Eye (tissue), 1 donor: ENCODE measurements around the gene INTS11.

Experiments
- DNase-seq: peaks from one replicate; pipeline ENCODE4 v3.0.0-alpha.2; 2015

Gene INTS11

DNA sequence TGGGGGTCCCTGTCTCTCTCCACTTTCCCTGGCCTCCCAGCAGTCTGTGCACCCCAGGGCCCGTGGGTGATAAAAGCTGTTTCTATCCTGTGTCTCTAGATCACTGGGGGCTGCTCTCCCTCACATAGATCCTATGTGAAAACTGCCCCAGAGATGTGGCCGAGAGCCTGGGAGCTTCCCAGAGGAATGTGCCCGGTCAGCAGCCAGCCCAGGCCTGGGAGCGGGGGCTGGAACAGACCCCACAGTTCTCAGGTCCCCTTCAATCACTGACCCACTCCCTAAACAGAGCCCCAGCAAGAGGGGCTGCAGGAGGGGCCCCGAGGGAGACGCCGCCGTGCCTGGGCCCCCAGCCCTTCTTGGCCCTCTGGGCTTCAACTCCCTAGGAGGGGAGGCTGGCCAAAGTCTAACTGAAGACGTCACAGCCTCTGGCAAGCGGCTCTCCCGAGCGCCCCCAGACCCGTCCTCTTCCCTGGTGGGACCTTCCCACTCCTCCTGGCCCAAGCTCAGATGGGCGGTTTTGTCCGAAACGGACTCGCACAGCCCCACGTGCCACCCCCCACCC, 33.5 kb upstream of the INTS11 start:
- DNase-seq: peak; percentile 70

GRCh38 chr1:1356796-1357401, 32.4 kb upstream of the INTS11 start:
- peak; percentile 52 for DNase-seq

GRCh38 chr1:1356166-1356795, 31.8 kb upstream of the INTS11 start:
- DNase-seq: no peak

DNA sequence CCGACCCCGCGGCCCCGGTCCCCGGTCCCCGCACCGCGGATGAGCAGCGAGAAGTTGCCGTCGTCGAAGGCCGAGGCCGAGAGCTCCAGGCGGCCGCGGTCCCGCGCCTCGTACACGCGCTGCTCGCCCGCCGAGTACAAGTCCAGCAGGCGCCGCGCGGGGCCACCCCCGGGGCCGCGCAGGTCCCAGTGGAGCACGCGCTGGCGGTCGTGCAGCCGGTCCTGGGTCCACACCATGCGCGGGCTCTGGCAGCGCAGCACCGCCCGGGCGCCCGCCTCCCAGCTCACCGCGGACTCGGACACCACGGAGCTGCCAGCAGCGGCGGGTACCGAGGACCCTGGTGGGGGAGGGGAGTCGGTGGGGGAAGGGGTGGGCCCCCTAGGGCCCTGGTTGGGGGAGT, 31.0 kb upstream of the INTS11 start:
- peak; percentile 69 for DNase-seq

DNA sequence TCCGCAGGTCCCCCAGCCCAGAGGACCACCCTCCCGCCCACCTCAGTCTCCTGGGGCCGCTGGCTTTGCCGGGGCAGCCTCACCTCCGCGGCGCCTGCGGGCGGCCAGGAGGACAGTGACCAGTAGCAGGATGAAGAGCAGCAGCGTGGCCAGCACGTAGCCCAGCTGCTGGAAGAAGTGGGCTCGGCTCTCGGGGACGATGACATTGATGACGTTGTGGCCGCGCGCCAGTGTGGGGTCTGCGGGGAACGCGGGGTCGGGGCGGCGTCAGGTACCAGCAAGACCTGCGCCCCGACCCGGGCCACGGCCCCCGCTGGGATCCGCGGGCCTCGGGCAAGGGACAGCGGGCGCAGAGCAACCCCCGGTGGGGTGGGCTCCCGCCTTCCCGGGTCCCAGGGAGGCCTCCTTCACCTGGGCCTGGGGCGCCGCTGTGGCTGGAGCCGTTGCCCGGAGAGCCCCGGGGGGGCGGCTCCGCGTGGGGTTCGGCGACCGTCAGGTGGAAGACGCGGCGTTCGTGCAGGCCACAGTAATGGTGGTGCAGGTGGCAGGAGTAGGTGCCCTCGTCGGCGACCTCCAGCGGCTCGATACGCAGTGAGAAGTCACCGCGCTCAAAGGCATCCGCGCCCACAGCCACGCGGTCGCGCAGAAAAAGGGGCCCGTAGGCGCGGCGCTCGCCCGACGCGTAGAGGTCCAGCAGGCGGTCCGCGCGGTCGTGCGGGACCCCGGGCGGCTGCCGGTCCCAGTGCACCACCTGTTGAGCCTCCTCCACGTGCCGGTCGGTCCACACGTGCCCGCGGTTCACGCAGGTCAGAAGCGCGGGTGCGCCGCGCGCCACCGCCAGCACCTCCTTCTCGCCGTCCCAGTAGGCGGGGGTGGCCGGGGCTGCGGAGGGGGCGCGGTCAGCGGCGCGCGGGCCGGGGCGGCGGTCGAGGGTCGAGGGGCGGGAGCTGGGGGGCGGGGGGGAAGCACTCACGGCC, 30.1 kb upstream of the INTS11 start:
- DNase-seq: no peak

GRCh38 chr1:1353389-1354151, 29.1 kb upstream of the INTS11 start:
- no peak for DNase-seq

DNA sequence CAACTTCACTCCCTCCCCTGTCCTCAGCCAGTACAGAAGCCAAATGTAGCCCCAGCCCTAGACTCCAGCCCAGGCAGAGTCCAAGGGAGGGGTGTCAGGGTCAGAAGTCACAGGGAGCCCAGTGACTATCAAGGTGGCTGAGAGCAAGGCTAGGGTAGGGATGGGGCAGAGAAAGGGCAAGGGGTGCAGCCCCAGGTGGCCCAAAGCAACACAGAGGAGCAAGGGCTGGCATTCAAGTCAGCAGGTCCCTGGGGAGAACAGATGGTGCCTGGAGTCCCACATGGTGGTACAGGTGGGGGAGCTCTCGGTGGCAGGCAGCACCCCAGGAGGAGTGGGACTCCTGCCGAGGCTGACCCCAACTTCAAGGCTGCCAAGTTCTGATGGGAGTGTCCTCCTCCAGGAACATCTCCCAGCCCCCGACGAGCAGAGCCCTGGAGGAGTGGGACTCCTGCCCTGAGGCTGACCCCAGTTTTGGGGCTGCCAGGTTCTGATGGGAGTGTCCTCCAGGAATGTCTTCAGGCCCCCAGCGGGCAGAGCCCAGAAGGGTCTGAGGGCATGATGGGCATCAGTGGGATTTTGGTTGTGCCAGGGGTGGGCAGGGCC, 28.4 kb upstream of the INTS11 start:
- DNase-seq: no peak

GRCh38 chr1:1351511-1352427, 27.3 kb upstream of the INTS11 start:
- peak; percentile 50 for DNase-seq

DNA sequence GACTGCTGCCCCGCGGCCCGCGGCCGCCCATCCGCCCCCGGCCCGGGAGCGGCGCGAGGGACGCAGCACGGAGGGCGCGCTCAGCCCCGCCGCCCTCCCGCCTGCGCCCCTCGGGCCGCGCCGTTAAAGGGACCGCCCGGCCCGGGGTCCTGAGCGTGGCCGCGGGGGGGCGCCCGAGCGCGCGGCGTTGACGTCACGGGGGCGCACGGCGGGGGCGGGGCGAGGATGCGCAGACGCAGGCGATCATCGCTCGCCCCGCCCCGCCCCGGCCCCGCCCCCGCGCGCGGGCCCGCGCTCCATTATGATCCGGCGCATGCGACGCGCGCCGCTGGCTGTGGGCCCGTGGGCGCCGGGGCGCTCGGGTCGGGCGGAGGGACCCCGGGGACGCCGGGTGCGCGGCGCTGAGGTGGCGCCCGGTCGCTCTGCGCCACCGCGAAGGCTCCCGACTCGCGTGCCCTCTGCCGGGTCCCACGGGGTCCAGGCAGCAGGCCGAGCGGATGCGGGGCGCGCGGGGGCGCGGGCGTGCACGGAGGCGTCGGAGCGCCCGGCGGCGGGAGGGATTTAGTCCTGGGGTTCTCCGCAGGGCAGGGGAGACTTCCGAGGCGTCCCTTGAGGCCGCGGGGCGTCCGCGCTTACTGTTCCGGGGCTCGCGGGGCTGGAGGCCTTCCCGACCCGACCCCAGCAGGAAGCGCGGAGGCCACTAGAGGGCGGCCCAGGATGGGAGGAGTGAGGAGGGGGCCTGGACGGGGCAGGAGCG, 25.0 kb upstream of the INTS11 start, which contains the start of gene DVL1:
Gene DVL1, minus strand, starts transcription at position 163 of the 757 bp plus-strand sequence. CDS start 353 bp downstream, outside the sequence.
- DNase-seq: peak; percentile 93

DNA sequence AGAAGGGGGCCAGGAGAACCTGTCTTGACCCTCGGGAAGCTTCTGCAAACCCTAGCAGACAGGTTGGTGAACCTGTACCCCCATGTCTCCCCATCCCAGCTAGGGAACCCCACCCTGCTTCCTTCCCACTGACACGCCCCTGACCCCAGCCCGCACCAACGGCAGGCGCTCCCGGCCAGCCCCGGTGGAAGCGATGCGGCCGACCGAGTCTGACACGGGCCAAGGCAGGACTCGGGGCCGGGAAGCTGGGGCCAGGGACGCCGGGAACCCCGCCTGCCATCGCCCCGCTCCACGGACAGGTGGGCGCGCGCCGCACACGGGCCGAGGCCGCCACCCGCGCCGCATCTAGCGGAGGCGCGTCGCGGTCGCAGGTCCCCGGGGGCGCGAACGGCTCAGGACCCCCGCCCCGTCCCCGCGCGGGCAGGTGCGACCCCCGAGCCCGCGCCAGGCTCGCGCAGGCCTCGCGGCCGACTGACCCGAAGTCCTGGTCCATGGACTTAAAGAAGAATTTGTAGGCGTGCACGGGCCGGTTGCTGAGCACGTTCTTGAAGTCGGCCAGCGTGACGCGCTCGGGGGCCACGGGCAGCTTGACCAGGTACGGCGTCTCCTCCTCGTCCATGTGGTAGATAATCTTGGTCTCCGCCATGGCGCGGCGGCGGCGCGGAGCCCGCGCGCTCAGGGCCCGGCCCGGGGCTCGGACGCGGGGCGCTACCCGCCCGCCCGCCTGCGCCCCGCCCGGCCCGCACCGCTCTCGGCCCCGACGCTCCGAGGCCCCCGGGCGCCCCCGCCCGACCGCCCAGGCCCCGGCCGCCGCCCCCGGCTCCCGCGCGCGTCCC, 24.2 kb upstream of the INTS11 start:
- peak; percentile 60 for DNase-seq

DNA sequence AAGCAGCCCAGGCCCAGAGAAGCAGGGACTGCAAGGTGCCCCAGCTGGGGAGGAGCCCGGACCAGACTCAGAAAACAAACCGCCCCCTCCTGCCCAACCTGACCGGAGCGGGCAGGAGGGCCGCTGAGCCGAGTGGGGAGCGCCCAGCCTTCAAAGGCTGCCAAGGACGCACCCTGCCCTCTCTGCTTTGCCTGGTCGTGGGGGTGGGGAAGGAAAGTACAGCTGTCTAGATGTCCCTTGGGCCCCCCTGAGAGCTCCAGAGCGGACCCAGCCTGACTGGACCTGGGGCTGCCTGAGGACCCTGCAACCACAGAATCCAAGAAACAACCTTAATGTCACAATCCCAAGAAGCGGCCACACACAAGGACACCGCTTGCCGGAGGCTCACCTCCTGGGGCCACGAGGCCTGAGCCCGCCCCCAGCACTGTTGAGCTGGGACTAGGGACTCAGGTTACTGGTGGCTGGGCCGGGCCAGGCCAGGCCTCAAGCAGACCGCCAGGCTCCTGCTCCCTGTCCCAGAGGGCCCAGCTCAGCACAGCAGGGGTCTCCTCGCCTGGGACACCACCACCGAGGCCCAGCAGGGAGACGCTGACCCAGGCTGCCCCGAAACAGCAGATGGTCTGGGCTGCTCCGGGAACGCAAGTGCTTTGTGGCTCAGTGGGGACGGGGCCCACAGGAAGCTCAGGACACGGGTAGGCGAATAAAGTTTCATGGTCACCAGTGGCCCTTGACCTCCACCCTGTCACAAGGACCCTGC, 23.4 kb upstream of the INTS11 start:
- peak; percentile 28 for DNase-seq

DNA sequence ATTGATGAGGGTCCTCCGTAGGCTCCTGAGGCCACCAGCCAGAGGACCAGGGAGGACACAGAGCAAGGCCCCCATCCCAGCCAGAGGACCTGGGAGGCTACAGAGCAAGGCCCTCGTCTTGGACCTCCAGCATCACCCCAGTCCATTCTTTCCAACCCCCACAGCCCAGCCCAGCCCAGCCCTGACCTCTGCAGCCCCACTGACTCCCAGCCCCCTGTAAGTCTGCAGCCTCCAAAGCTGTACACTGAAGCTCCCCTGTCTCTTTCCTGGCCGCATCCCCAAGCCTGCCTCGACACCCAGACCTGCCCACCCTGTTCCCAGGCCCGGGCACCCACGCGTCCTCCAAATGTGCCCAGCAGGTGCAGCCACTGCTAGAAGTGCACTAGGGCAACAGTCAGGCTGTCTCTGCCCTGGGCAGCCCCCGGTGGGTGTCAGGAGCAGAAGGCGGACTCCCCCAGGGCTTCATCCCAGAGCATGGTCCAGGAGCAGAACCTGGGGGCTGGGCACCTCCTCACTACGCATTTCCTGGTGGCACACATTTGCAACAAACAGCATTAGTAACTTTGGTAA, 22.7 kb upstream of the INTS11 start:
- DNase-seq: no peak

- DNase-seq: no peak
Measured at GRCh38 chr1:1346501-1346890, 22.0 kb upstream of the INTS11 start.

DNA sequence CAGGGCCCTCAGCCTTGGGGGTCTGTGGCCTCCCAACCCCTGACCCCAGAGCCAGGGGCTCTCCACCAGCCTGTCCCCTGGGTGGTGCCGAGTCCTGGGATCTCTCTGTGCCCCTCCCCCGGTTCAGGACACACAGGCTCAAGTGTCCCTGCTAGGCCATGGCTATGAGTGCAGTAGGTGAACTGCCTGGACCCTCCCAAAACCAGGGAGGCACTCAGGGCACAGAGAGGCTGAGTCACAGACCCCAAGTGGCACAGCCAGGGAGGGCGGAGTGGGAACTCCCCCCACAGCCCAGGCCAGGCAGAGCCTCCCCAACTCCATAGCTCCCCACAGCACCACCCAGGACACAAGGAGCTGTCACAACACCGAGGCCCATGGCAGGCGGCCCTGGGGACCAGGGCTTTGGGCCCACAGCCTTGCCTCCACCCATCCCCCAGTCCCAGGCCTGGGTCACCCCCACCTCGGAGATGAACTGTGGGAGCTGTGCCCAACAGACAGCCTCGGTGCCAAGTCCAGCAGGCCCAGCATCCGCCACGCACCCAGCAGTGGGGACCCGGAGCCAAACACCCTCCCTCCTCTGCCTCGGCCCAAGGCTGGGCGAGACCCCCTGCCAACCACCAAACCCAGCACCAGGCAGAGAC, 21.5 kb upstream of the INTS11 start:
- no peak for DNase-seq

DNA sequence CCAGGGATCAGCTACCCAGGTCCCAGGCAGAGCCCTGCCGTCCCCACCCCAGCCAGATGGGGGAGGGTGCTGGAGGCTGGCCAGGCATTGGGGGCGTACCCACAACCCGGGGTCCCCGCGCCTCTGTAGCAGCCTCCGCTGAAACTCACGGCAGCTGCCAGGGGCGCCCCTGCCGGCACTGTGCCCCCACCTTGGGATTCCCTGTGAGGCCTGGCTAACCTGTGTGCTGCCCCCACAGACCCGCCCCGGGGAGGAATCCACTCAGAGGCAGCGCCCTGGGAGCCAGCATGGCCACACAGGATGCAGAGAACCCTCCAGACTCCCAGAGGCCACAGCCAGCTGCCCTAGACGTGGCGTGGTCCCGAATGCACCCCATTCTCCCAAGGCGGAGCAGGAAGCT, 20.9 kb upstream of the INTS11 start:
- no peak for DNase-seq

GRCh38 chr1:1344655-1345361, 20.3 kb upstream of the INTS11 start:
- DNase-seq: no peak
